ENCODE results near the gene ERCC4.

DNA sequence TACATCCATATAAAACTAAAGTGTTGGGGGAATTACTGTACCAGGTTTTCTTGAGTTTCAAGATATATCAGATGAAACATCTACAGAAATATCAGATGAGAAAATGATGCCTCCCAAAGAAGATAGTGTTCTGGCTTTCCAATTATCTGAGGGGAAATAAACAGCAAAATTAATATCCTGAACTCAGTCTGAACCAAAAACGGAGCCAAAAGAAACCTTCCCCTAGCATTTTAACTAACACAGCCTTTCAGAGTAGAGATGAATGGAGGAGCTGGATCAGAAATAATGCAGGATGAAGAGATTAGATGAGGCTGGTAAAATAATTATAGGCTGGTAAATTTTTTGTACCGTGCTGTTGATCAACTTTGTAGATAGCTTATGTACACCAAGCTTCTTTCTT, 16.2 kb downstream of the ERCC4 start:
- TF ChIP-seq JUN (IDR thresholded peaks at IDR 0.05) (no peak), EP300 (IDR thresholded peaks at IDR 0.05) (no peak), CEBPB (IDR thresholded peaks at IDR 0.05) (no peak), BHLHE40 (IDR thresholded peaks at IDR 0.05; ENCODE audit: low read depth, low read length) (no peak)
- TF ChIP-seq, protein P1, sequence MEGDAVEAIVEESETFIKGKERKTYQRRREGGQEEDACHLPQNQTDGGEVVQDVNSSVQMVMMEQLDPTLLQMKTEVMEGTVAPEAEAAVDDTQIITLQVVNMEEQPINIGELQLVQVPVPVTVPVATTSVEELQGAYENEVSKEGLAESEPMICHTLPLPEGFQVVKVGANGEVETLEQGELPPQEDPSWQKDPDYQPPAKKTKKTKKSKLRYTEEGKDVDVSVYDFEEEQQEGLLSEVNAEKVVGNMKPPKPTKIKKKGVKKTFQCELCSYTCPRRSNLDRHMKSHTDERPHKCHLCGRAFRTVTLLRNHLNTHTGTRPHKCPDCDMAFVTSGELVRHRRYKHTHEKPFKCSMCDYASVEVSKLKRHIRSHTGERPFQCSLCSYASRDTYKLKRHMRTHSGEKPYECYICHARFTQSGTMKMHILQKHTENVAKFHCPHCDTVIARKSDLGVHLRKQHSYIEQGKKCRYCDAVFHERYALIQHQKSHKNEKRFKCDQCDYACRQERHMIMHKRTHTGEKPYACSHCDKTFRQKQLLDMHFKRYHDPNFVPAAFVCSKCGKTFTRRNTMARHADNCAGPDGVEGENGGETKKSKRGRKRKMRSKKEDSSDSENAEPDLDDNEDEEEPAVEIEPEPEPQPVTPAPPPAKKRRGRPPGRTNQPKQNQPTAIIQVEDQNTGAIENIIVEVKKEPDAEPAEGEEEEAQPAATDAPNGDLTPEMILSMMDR (IDR thresholded peaks at IDR 0.05), result no peak
